NCI-H510A (cell line): ENCODE measurements around the gene NCK1.
A peak's percentile ranks its signal among the peaks of the same experiment; 100 is the strongest.
"Not testable (repeated sequence)": the region's sequence is repeated elsewhere in the genome, so short reads cannot be mapped to it uniquely, and the experiment has no call there.

ENCODE experiments used
- DNase-seq: peaks from one replicate; lab custom pipeline; 2025; lab: John Stamatoyannopoulos, UW

The NCK1 gene

GRCh38 chr3:136949146-136949545 is 87.1 kb downstream of the NCK1 start:
- no peak for DNase-seq

GRCh38 chr3:136949708-136950107 is 87.7 kb downstream of the NCK1 start:
- DNase-seq = no peak

GRCh38 chr3:136950623-136951022 is 88.6 kb downstream of the NCK1 start:
- DNase-seq = no peak

- DNase-seq = no peak
These were observed 90.3 kb downstream of the NCK1 start for GRCh38 chr3:136952292-136952691.

GRCh38 chr3:136954251-136954650 is 92.2 kb downstream of the NCK1 start:
- DNase-seq = no peak

- DNase-seq = no peak
These were observed 93.2 kb downstream of the NCK1 start for GRCh38 chr3:136954980-136955780.

GRCh38 chr3:136955813-136956212 is 93.8 kb downstream of the NCK1 start:
- DNase-seq = no peak

- DNase-seq = no peak
These were observed 95.0 kb downstream of the NCK1 start for GRCh38 chr3:136956971-136957370.

GRCh38 chr3:136957751-136958288 is 95.8 kb downstream of the NCK1 start, which contains the start of gene IL20RB:
IL20RB (plus strand) TSS chr3:136957983; CDS start chr3:136958114, 131 bp downstream.
- DNase-seq = no peak

- DNase-seq = no peak
These were observed 96.9 kb downstream of the NCK1 start for GRCh38 chr3:136958939-136959338.

- DNase-seq = no peak
These were observed 97.6 kb downstream of the NCK1 start for GRCh38 chr3:136959599-136959998.

- no peak for DNase-seq
These were observed 99.1 kb downstream of the NCK1 start for GRCh38 chr3:136960838-136961836.

GRCh38 chr3:136962927-136963326 is 100.9 kb downstream of the NCK1 start:
- no peak for DNase-seq

GRCh38 chr3:136969539-136969938 is 107.5 kb downstream of the NCK1 start:
- DNase-seq = peak; percentile 13

- DNase-seq = no peak
These were observed 111.3 kb downstream of the NCK1 start for GRCh38 chr3:136973352-136973751.

- no peak for DNase-seq
These were observed 112.7 kb downstream of the NCK1 start for GRCh38 chr3:136974670-136975069.

- no peak for DNase-seq
These were observed 117.2 kb downstream of the NCK1 start for GRCh38 chr3:136979204-136979603.

GRCh38 chr3:136979684-136980083 is 117.7 kb downstream of the NCK1 start:
- DNase-seq = no peak

- DNase-seq = no peak
These were observed 120.0 kb downstream of the NCK1 start for GRCh38 chr3:136982033-136982432.

- no peak for DNase-seq
These were observed 120.6 kb downstream of the NCK1 start for GRCh38 chr3:136982520-136983138.

GRCh38 chr3:136984837-136985236 is 122.8 kb downstream of the NCK1 start:
- no peak for DNase-seq

GRCh38 chr3:136987398-136987980 is 125.5 kb downstream of the NCK1 start:
- not testable (repeated sequence) for DNase-seq
